MM.1S (cell line): ENCODE results near the gene BANP.
"Not testable (repeated sequence)": the region's sequence is repeated elsewhere in the genome, so short reads cannot be mapped to it uniquely, and the experiment has no call there.

Experiments
- DNase-seq: peaks from one replicate; pipeline ENCODE4 v3.0.0-alpha.2; 2015
- H2AFZ ChIP-seq: fragments of 300-600 bp; sonication (generic); 2 replicates; pipeline ENCODE4 v1.6.0; 2016; ENCODE audit warnings: antibody characterized with exemption, low read length
- H3F3A ChIP-seq: fragments of 300-600 bp; sonication (generic); 2 replicates; pipeline ENCODE4 v1.6.1; 2016; ENCODE audit warnings: mild to moderate bottlenecking, antibody characterized with exemption, low read length, moderate library complexity, mixed read lengths; ENCODE audit not compliant: insufficient read depth
- H3K27ac ChIP-seq: fragments of 300-600 bp; sonication (generic); 2 replicates; pipeline ENCODE4 v1.5.1; 2016; ENCODE audit warnings: mild to moderate bottlenecking, low read length
- H3K27me3 ChIP-seq: fragments of 300-600 bp; sonication (generic); replicated peaks from 2 replicates; pipeline ENCODE4 v1.6.0; 2016; ENCODE audit warnings: low read length; ENCODE audit not compliant: insufficient read depth
- H3K36me3 ChIP-seq: fragments of 300-600 bp; sonication (generic); replicated peaks from 2 replicates; pipeline ENCODE4 v1.6.1; 2016; ENCODE audit warnings: mild to moderate bottlenecking, low read length, mixed read lengths; ENCODE audit not compliant: insufficient read depth
- H3K4me1 ChIP-seq: fragments of 300-600 bp; sonication (generic); 2 replicates; pipeline ENCODE4 v1.6.1; 2016; ENCODE audit warnings: low read length, mixed read lengths
- H3K4me2 ChIP-seq: fragments of 300-600 bp; sonication (generic); 2 replicates; pipeline ENCODE4 v1.6.0; 2016; ENCODE audit warnings: low read depth, low read length
- H3K4me3 ChIP-seq: fragments of 300-600 bp; sonication (generic); 2 replicates; pipeline ENCODE4 v1.5.1; 2016; ENCODE audit warnings: low read length, mixed read lengths
- H3K79me2 ChIP-seq: fragments of 300-600 bp; sonication (generic); 2 replicates; pipeline ENCODE4 v1.6.1; 2016; ENCODE audit warnings: mixed run types, low read length, mixed read lengths
- H3K9ac ChIP-seq: fragments of 300-600 bp; sonication (generic); 2 replicates; pipeline ENCODE4 v1.6.1; 2016; ENCODE audit warnings: low read length, mixed read lengths
- H3K9me2 ChIP-seq: fragments of 300-600 bp; sonication (generic); replicated peaks from 2 replicates; pipeline ENCODE4 v1.6.1; 2016; ENCODE audit warnings: mild to moderate bottlenecking, low read length, mixed read lengths; ENCODE audit not compliant: insufficient read depth
- H3K9me3 ChIP-seq: fragments of 300-600 bp; sonication (generic); replicated peaks from 2 replicates; pipeline ENCODE4 v1.6.1; 2016; ENCODE audit warnings: mild to moderate bottlenecking, low read length, mixed read lengths; ENCODE audit not compliant: insufficient read depth
- H4K20me1 ChIP-seq: fragments of 300-600 bp; sonication (generic); 2 replicates; pipeline ENCODE4 v1.6.1; 2016; ENCODE audit warnings: mild to moderate bottlenecking, low read length, moderate library complexity, mixed read lengths; ENCODE audit not compliant: insufficient read depth
- CTCF ChIP-seq: fragments of 300-600 bp; sonication (generic); IDR thresholded peaks from 2 replicates; pipeline ENCODE4 v1.5.1; 2016; ENCODE audit warnings: antibody characterized with exemption, low read length, mixed read lengths
- EZH2 ChIP-seq: fragments of 300-600 bp; sonication (generic); optimal IDR thresholded peaks from 2 replicates; pipeline ENCODE3; 2017; ENCODE audit warnings: low read depth, mild to moderate bottlenecking, antibody characterized with exemption, low read length, mixed read lengths
- EZH2phosphoT487 ChIP-seq: fragments of 300-600 bp; sonication (generic); IDR thresholded peaks from 2 replicates; pipeline ENCODE4 v1.6.1; 2018; ENCODE audit warnings: antibody characterized with exemption, low read length

Gene BANP

GRCh38 chr16:87982581-87983041 is 31.4 kb downstream of the BANP start:
- TF ChIP-seq CTCF, result no peak
- no peak for TF ChIP-seq EZH2phosphoT487
- TF ChIP-seq EZH2, result no peak
- Histone ChIP-seq H3K4me3 (no peak overlapping the region), H3K36me3 (no peaks in the 10 kb centered on the region)

GRCh38 chr16:87983072-87983736 is 32.0 kb downstream of the BANP start:
- H3K36me3 ChIP-seq, H3K27me3 ChIP-seq, H3K4me2 ChIP-seq, H3K9me2 ChIP-seq, H4K20me1 ChIP-seq, H2AFZ ChIP-seq, H3K9me3 ChIP-seq, H3K79me2 ChIP-seq, DNase-seq, H3K9ac ChIP-seq, H3K4me1 ChIP-seq, H3K27ac ChIP-seq, H3F3A ChIP-seq, H3K4me3 ChIP-seq: not testable (repeated sequence)

More at GRCh38 chr16:87982581-87983041, 31.4 kb downstream of the BANP start:
- no peak overlapping the region for H3K4me2 ChIP-seq
- no peaks in the 10 kb centered on the region for H3K9me3 ChIP-seq
- DNase-seq, result no peak
- no peaks in the 10 kb centered on the region for H3K4me1 ChIP-seq
- no peaks in the 10 kb centered on the region for H3F3A ChIP-seq
- H4K20me1 ChIP-seq, result no peaks in the 10 kb centered on the region
- no peaks in the 10 kb centered on the region for H3K9me2 ChIP-seq
- no peaks in the 10 kb centered on the region for H3K79me2 ChIP-seq
- no peaks in the 10 kb centered on the region for H3K27me3 ChIP-seq
- no peak overlapping the region for H3K9ac ChIP-seq
- no peak overlapping the region for H2AFZ ChIP-seq
- no peak overlapping the region for H3K27ac ChIP-seq

- not testable (repeated sequence) for H3K27me3 ChIP-seq, H3K4me3 ChIP-seq, H3K9me2 ChIP-seq, DNase-seq, H3K79me2 ChIP-seq, H3F3A ChIP-seq, H3K9ac ChIP-seq, H3K9me3 ChIP-seq, H3K4me2 ChIP-seq, H3K36me3 ChIP-seq, H3K27ac ChIP-seq, H2AFZ ChIP-seq, H4K20me1 ChIP-seq, H3K4me1 ChIP-seq
These were observed 32.5 kb downstream of the BANP start for GRCh38 chr16:87983737-87984097.

GRCh38 chr16:87984180-87984579 is 32.9 kb downstream of the BANP start:
- H3K4me1 ChIP-seq, H3K9ac ChIP-seq, H2AFZ ChIP-seq, H3K79me2 ChIP-seq, H3K9me3 ChIP-seq, H3K27me3 ChIP-seq, H3F3A ChIP-seq, DNase-seq, H3K4me2 ChIP-seq, H3K36me3 ChIP-seq, H3K27ac ChIP-seq, H3K9me2 ChIP-seq, H4K20me1 ChIP-seq, H3K4me3 ChIP-seq: not testable (repeated sequence)
